GM12892 (cell line): Measurements from ENCODE around the gene PPFIBP2.

ENCODE experiments used
- DNase-seq: peaks from one replicate; pipeline ENCODE4 v3.0.0; 2011; ENCODE audit not compliant: insufficient read length
- FAIRE-seq: peaks from 2 replicates; lab custom pipeline; 2011; peaks lifted over from hg19 to GRCh38; lab: Jason Lieb, UNC
- POLR2A ChIP-seq: IDR thresholded peaks from 2 replicates; pipeline ENCODE4 v1.6.1; 2011; ENCODE audit warnings: low read depth, low read length, control low read depth
- POLR2AphosphoS5 ChIP-seq: IDR thresholded peaks from 2 replicates; pipeline ENCODE4 v1.6.1; 2011; ENCODE audit warnings: low read depth, low read length, control low read depth
- TAF1 ChIP-seq: IDR thresholded peaks from 2 replicates; pipeline ENCODE4 v1.6.1; 2011; ENCODE audit warnings: low read depth, mild to moderate bottlenecking, control low read depth, low read length, borderline replicate concordance

Gene PPFIBP2

DNA sequence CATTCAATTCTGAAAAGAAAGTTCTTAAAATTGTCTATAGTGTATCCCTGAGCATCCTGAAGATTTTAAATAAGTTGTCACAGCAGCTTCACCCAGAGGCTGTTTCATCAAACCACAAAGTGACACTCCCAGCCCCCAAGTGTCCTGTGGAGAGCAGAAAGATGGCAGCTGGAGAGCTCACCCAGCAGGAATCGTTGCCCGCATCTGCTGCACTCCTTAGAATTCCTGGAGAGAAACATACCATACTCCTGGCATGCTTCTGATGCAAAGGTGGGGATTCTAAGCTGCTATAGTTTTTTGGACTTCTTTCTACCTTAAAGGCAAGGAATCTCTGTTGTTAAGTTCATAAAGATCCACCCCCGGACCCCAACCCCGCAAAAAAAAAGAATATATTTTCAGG lies 173.0 kb downstream of the PPFIBP2 start:
- no peak for DNase-seq
- no peak for FAIRE-seq
- no peak for TF ChIP-seq POLR2A
- no peak for TF ChIP-seq TAF1
- no peak for TF ChIP-seq POLR2AphosphoS5

DNA sequence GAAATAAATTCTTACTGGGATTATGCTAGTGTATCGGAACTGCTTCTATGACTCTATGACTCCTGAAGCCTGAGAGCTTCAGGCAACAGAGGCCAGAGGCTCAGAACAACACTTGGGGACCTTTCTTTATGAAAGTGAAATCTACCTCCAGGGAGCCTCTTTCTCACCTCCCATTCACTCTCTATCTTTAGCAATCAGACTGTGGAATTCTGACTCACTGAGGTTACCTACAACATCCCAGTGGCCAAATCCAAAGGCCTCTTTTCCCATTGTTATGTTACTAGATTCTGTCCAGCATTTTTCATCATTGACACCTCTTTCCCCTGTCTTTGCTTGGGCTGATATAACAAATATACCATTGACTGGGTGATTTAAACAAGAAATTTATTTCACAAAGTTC lies 173.6 kb downstream of the PPFIBP2 start:
- FAIRE-seq = no peak
- TF ChIP-seq POLR2A (no peak), POLR2AphosphoS5 (no peak), TAF1 (no peak)
- DNase-seq = no peak

DNA sequence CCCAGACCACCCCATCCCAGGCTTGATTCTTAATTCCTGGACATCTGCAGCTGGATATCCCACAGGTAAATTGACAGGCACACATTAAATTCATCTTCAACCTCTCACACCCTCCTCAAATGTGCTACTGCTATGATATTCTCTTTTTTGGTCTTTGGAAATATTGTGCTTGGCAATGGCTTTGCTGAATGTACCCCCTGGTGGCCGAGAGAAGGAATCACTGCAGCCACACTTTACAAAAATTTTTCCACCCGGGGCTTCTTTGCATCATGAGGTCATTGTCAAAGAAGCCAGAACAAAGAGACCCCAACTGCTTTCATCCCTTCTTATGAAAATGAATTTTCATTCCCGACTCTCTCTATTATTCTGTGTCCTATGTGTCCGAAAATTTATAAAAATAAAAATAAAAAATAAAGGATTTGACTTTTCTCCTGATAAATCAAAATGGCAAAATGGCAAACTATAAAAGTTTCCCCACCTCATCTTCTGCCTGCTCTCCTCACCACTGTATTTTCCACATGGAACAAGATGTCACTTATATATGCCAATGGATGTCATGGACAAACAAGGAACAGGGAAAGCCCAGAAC lies 174.5 kb downstream of the PPFIBP2 start:
- TF ChIP-seq POLR2AphosphoS5 (no peak), POLR2A (no peak), TAF1 (no peak)
- FAIRE-seq = peak; percentile 93
- DNase-seq = no peak

DNA sequence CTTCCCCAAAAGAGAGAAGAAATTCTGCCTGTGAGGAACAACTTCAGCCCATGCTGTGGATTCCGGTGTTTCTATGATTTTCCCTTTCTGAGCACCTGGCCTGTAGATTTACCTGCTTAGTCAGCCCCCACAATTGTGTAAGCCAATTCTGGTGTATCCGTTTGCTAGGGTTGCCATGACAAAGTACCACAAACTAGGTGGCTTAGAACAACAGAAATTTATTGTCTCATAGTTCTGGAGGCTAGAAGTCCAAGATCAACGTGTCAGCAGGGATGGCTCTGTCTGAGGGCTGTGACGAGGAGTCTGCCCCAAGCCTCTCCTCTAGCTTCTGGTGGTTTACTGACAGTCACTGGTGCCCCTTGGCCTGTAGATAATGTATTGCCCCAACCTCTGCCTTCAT lies 175.4 kb downstream of the PPFIBP2 start:
- TF ChIP-seq TAF1 (no peak), POLR2AphosphoS5 (no peak), POLR2A (no peak)
- DNase-seq (no peak), FAIRE-seq (no peak)

DNA sequence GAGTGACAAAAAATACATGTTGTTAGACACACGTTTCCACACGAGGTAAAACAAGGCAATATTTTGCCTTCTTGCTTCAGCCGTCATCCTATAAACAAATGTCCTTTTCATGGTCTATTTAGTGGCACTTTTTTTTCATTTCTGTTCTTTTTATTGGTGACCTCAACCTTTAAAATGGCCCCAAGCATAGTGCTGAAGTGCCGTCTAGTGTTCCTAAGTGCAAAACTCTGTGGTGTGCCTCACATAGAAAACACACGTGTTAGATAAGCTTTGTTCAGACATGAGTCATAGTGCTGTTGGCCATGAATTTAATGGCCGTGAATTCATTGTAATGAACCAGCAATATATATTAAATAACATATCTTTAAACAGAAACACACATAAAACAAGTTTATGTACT lies 176.8 kb downstream of the PPFIBP2 start:
- TF ChIP-seq POLR2AphosphoS5 (no peak), TAF1 (no peak), POLR2A (no peak)
- FAIRE-seq (peak; percentile 82), DNase-seq (no peak)

DNA sequence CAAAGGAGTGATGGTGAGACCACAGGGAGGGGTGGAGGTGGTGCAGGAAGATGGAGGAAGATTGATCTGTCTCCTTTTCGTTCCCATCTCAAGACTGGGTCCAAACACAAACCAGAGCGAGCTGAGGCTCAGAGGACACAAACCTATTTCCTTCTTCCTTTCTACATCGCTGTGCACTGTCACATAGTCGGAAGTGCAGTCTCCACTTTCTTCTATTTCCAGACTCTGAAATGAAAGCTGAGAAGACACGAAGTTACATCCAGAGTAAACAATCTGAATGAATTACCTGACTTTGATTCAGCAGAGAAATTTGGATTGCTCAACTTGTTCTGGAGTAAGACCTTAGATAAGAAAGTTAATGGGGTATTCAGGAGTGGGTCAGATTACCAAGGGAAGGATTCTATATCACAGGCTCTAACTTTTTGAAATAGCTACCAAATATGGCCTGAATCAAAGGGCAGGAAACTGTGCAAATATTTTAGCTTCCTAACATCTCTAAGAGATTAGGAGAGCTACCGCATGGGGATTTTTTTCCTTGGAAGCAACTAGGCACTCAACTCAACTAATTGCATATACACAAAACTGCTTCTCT lies 178.1 kb downstream of the PPFIBP2 start:
- no peak for TF ChIP-seq TAF1
- no peak for TF ChIP-seq POLR2A
- TF ChIP-seq POLR2AphosphoS5 = no peak
- no peak for FAIRE-seq
- no peak for DNase-seq

DNA sequence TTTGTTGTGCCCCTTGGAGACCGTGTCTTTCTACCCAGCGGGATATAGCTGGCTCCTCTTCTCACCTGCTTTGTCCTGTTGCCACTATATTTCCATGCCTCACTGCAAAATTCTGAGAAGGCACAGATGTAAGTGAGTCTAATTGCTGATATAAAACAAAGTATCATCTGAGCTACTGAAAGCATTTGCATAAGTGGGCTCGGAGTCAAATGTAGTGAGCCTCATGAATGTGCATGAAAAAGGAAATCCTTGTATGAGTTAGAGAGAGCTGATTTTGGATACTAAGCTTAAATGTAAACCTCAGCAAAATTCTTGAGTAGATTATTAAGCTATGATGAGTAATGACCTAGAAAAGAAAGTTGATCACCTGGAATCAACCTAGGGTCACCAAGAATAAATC lies 178.6 kb downstream of the PPFIBP2 start:
- DNase-seq (no peak), FAIRE-seq (no peak)
- TF ChIP-seq POLR2AphosphoS5 (no peak), POLR2A (no peak), TAF1 (no peak)

DNA sequence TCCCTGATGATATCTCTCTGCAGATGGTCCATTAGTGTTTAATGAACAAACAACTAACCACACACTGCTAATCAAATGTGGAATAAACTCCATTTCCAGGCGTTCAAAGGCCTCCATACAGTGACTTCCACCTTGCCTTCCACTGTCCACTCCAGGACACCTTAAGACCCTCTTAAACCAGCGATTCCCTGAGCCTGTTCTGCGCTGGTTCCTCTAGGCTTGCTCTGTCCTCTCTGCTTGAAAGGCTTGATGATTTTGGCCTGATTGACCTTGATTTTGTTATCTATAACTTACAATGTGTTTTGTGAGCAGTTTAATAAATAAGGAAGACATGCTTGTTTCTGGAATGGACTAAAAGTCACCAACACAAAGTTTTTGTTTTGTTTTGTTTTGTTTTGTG lies 180.4 kb downstream of the PPFIBP2 start:
- FAIRE-seq (peak; percentile 40), DNase-seq (no peak)
- TF ChIP-seq TAF1 (no peak), POLR2AphosphoS5 (no peak), POLR2A (no peak)

DNA sequence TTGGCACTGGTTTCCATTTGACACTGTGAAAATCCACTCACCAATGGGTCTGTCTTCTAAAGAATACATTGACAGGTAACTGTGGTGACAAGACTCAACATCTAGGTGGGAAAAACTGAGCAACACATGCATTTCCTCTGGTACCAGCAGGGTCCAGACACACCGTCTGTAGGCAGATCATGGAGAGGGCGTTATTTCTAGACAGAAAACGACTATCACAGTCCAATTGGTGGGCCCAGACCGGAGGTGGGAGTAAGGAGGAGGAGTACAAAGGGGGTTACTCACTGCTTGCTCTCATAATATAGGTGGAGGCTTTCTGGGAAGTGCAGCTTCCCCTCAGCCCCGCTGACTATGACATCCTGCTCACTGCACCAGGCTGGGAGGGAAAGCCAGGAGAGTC lies 182.6 kb downstream of the PPFIBP2 start:
- no peak for FAIRE-seq

More for the DNA sequence above, 182.6 kb downstream of the PPFIBP2 start:
- TF ChIP-seq POLR2A (no peak), POLR2AphosphoS5 (no peak), TAF1 (no peak)
- no peak for DNase-seq
